ENCODE results near the gene DUSP19.

Gene DUSP19

GRCh38 chr2:183078464-183079138 lies at the start of gene DUSP19:
Gene DUSP19 (plus strand): TSS chr2:183078747. CDS start chr2:183078934, 187 bp downstream.
- Histone ChIP-seq H3K4me1 (ENCODE audit: control insufficient read depth in 1 of 2, insufficient read depth in 1 of 2, low read depth in 1 of 2, low read length in 1 of 2) (peaks cover 11% of the 10 kb centered on the region in 2 experiments), H3K36me3 (no peaks in the 10 kb centered on the region), H3K9me3 (no peaks in the 10 kb centered on the region), H3K27me3 (peaks cover 38% of the 10 kb centered on the region), H3K27ac (peak within 1 kb of the TSS; percentile 3), H3K4me3 (ENCODE audit: low read depth in 1 of 2, low read length in 1 of 2) (peak within 1 kb of the TSS; percentile 64 to 68)
- TF ChIP-seq CTCF (IDR thresholded peaks at IDR 0.05): no peak

DNA sequence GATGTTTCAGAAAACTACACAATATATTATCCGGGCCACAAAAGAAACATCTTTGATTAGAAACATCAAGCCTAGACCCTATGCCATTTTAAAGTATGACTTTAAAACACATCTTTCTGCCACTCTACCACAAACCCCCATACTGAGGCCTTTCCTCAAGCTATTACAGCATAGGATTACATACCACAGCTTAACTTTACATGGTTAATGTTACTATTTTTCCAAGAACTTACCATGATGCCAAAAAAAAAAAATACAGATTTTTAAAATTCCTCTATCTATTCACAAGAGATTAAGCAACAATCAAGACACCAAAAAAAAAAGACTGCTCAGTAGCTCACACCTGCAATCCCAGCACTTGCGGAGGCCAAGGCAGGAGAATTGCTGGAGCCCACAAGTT lies 49.3 kb upstream of the DUSP19 start:
- Histone ChIP-seq H3K4me1 (ENCODE audit: control insufficient read depth in 1 of 2, insufficient read depth in 1 of 2, low read depth in 1 of 2, low read length in 1 of 2) (no peaks in the 10 kb centered on the region), H3K27me3 (peaks cover 96% of the 10 kb centered on the region)
- no peak for TF ChIP-seq CTCF (IDR thresholded peaks at IDR 0.05)

GRCh38 chr2:183031911-183032794 lies 46.4 kb upstream of the DUSP19 start:
- H3K27ac ChIP-seq: no peak overlapping the region
- peaks cover 96% of the 10 kb centered on the region for H3K27me3 ChIP-seq
- H3K9me3 ChIP-seq: no peaks in the 10 kb centered on the region
- H3K36me3 ChIP-seq: no peaks in the 10 kb centered on the region
- H3K4me1 ChIP-seq (ENCODE audit: control insufficient read depth in 1 of 2, insufficient read depth in 1 of 2, low read depth in 1 of 2, low read length in 1 of 2): peaks cover 0 to under 1% of the 10 kb centered on the region in 2 experiments
- H3K4me3 ChIP-seq (ENCODE audit: low read depth in 1 of 2, low read length in 1 of 2): no peak overlapping the region
- TF ChIP-seq CTCF (IDR thresholded peaks at IDR 0.05): no peak

More for the DNA sequence above, 49.3 kb upstream of the DUSP19 start:
- Histone ChIP-seq H3K27ac (no peak overlapping the region), H3K36me3 (no peaks in the 10 kb centered on the region), H3K9me3 (no peaks in the 10 kb centered on the region), H3K4me3 (ENCODE audit: low read depth in 1 of 2, low read length in 1 of 2) (no peak overlapping the region)

GRCh38 chr2:183033951-183034350 lies 44.6 kb upstream of the DUSP19 start:
- no peak for TF ChIP-seq CTCF (IDR thresholded peaks at IDR 0.05)
- H3K4me1 ChIP-seq (ENCODE audit: control insufficient read depth in 1 of 2, insufficient read depth in 1 of 2, low read depth in 1 of 2, low read length in 1 of 2): peaks cover 10 to 18% of the 10 kb centered on the region in 2 experiments

DNA sequence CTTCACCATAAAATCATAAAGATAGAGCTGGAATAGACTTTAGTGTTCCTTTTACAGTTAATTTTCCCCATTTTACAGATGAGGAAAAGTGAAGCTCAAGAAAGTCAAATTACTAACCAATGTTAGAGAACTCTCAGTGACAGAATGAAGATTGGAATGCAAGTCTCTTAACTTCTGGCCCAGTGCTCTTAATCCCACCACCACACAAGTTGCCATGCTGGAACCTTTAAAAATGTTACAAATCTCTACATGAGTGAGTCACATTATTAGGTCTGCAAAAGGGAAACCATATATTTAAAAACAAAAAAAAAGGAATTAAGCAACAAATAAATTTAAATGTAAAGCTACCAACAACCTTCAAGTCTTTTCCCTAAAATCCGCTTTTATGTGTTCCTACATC lies 43.7 kb upstream of the DUSP19 start:
- Histone ChIP-seq H3K27me3 (peaks cover 100% of the 10 kb centered on the region), H3K4me3 (ENCODE audit: low read depth in 1 of 2, low read length in 1 of 2) (no peak overlapping the region), H3K36me3 (no peaks in the 10 kb centered on the region), H3K4me1 (ENCODE audit: control insufficient read depth in 1 of 2, insufficient read depth in 1 of 2, low read depth in 1 of 2, low read length in 1 of 2) (peaks cover 11 to 19% of the 10 kb centered on the region in 2 experiments), H3K9me3 (no peaks in the 10 kb centered on the region), H3K27ac (no peak overlapping the region)
- TF ChIP-seq CTCF (IDR thresholded peaks at IDR 0.05): no peak

More at GRCh38 chr2:183033951-183034350, 44.6 kb upstream of the DUSP19 start:
- H3K27me3 ChIP-seq: peaks cover 97% of the 10 kb centered on the region
- no peak overlapping the region for H3K27ac ChIP-seq
- H3K9me3 ChIP-seq: no peaks in the 10 kb centered on the region
- no peaks in the 10 kb centered on the region for H3K36me3 ChIP-seq
- no peak overlapping the region for H3K4me3 ChIP-seq (ENCODE audit: low read depth in 1 of 2, low read length in 1 of 2)
